Measurements from ENCODE around the gene ARRB2. TPM values are rescaled to one million over a fixed set of nuclear protein-coding genes. Genes with fewer than 3 reads are reported as not detected.

Gene ARRB2
- total and polyA plus RNA-seq, 2 experiments from 2014 or later: 37.3 to 45.0 TPM

GRCh38 chr17:4664230-4664629 lies 46.2 kb upstream of the ARRB2 start:
- no peak overlapping the region for H2AFZ ChIP-seq

More at GRCh38 chr17:4664230-4664629, 46.2 kb upstream of the ARRB2 start:
- H3K27ac Mint-ChIP-seq: no peak overlapping the region
- Histone ChIP-seq H3K79me2 (replicated peaks; ENCODE audit: insufficient read depth) (no peaks in the 10 kb centered on the region), H3K4me3 (no peak overlapping the region), H3K4me1 (ENCODE audit: insufficient read depth) (peaks cover 10% of the 10 kb centered on the region), H4K20me1 (replicated peaks; ENCODE audit: insufficient read depth) (0 out of 2 replicates have a peak, but pooled peaks cover 5% of the 10 kb centered on the region), H3K27ac (ENCODE audit: low read depth) (no peak overlapping the region), H3K9me2 (ENCODE audit: insufficient read depth) (no peaks in the 10 kb centered on the region), H3F3A (replicated peaks; ENCODE audit: low read depth) (no peaks in the 10 kb centered on the region; the same call in 1 of the 2 replicates), H3K27me3 (ENCODE audit: insufficient read depth) (no peaks in the 10 kb centered on the region), H3K36me3 (ENCODE audit: insufficient read depth) (no peaks in the 10 kb centered on the region), H3K4me2 (no peak overlapping the region)
- H3K4me3 Mint-ChIP-seq: no peak overlapping the region
- no peaks in the 10 kb centered on the region for H3K36me3 Mint-ChIP-seq (ENCODE audit: low read depth)
- H3K9me3 Mint-ChIP-seq: no peaks in the 10 kb centered on the region
- H3K27me3 Mint-ChIP-seq (ENCODE audit: insufficient read depth, low read depth, poor library complexity): peaks cover 3% of the 10 kb centered on the region
- DNase-seq (ENCODE audit: low spot score) (no peak), ATAC-seq (peak; percentile 22; the same call in 1 of the 3 replicates)
- TF ChIP-seq CREB1 (CRISPR knock-in tag; IDR thresholded peaks at IDR 0.05; ENCODE audit: low read depth) (no peak), STAT1 (IDR thresholded peaks at IDR 0.05; ENCODE audit: unreplicated experiment) (no peak), NANOG (IDR thresholded peaks at IDR 0.05; ENCODE audit: borderline replicate concordance) (no peak), ZNF462 (CRISPR knock-in tag; IDR thresholded peaks at IDR 0.05) (no peak), POLR2AphosphoS5 (IDR thresholded peaks at IDR 0.05; ENCODE audit: low read depth) (no peak), EZH2 (IDR thresholded peaks at IDR 0.05; ENCODE audit: low read depth, unreplicated experiment) (no peak), REST (IDR thresholded peaks at IDR 0.05; ENCODE audit: unreplicated experiment) (no peak), JUNB (IDR thresholded peaks at IDR 0.05; ENCODE audit: unreplicated experiment) (no peak), EZH2phosphoT487 (IDR thresholded peaks at IDR 0.05; ENCODE audit: unreplicated experiment) (no peak), ZNF331 (CRISPR knock-in tag; IDR thresholded peaks at IDR 0.05; ENCODE audit: low read depth) (no peak), ZNF114 (CRISPR knock-in tag; IDR thresholded peaks at IDR 0.05) (no peak), ETS1 (IDR thresholded peaks at IDR 0.05) (no peak), CTCF (conservative IDR thresholded peaks at IDR 0.05; ENCODE audit: low read depth in 2 of 2) (no peak)
- H3K4me1 Mint-ChIP-seq: peaks cover 18% of the 10 kb centered on the region
